Heart left ventricle (tissue), 16 donors: ENCODE data around the gene CCDC170. TPM values are rescaled to one million over a fixed set of nuclear protein-coding genes. Genes with fewer than 3 reads are reported as not detected.
"Not testable (repeated sequence)": the region's sequence is repeated elsewhere in the genome, so short reads cannot be mapped to it uniquely, and the experiment has no call there.

Experiments used
- ATAC-seq, 4 donors: fragments of 200-7000 bp; cut with Tn5 transposase; one replicate each; pipeline ENCODE4 v1.9.1; 2020 to 2022; ENCODE audit warnings: moderate library complexity in 4 of 4, mild to moderate bottlenecking in 3 of 4, moderate number of reproducible peaks in 1 of 4
- DNase-seq, 5 donors: peaks; one replicate each; pipeline ENCODE4 v3.0.0-alpha.2; 2020
- H3K27ac ChIP-seq, 12 donors: fragments of 200-600 bp; sonication (generic) in 4 of 12; one replicate each; pipeline versions ENCODE4 v1.5.0 to v1.8.0; 2016 to 2022; ENCODE audit warnings: mild to moderate bottlenecking in 2 of 12
- H3K27me3 ChIP-seq, 9 donors: fragments of 200-600 bp; sonication (generic) in 2 of 9; one replicate each; pipeline versions ENCODE4 v1.5.1 to v1.8.0; 2016 to 2022; ENCODE audit warnings: mild to moderate bottlenecking in 3 of 9
- H3K36me3 ChIP-seq, 9 donors: fragments of 200-600 bp; sonication (generic) in 2 of 9; one replicate each; pipeline versions ENCODE4 v1.5.0 to v1.8.0; 2018 to 2022; ENCODE audit warnings: mild to moderate bottlenecking in 2 of 9
- H3K4me1 ChIP-seq, 12 donors: fragments of 200-600 bp; sonication (generic) in 4 of 12; one replicate each; pipeline versions ENCODE4 v1.5.0 to v1.8.0; 2016 to 2022; ENCODE audit warnings: mild to moderate bottlenecking in 3 of 12
- H3K4me3 ChIP-seq, 12 donors: fragments of 200-600 bp; sonication (generic) in 4 of 12; one replicate each; pipeline versions ENCODE4 v1.5.0 to v1.8.0; 2017 to 2022; ENCODE audit warnings: mild to moderate bottlenecking in 9 of 12, moderate library complexity in 4 of 12
- H3K9me3 ChIP-seq, 12 donors: fragments of 200-600 bp; sonication (generic) in 4 of 12; one replicate each; pipeline versions ENCODE4 v1.5.0 to v1.8.0; 2016 to 2022; ENCODE audit warnings: mild to moderate bottlenecking in 1 of 12
- POLR2A ChIP-seq, 2 donors: fragments of 450-650 bp; IDR thresholded peaks; one replicate each; pipeline ENCODE4 v1.6.1; 2017; ENCODE audit warnings: antibody characterized with exemption in 2 of 2, mild to moderate bottlenecking in 2 of 2, moderate library complexity in 2 of 2
- WGBS, 4 donors: extraction: QIAGEN DNeasy Blood & Tissue Kit in 2 of 4; methylation state at CpG; one replicate each; pipeline versions ENCODE4 v1.1.5 to v1.1.7; 2013 to 2018; 5-methylcytosine and 5-hydroxymethylcytosine counted together
- intact Hi-C, 10 donors: fragments of 100-400 bp; cut with DNase I; formaldehyde crosslinking; loops; one replicate each; pipeline versions ENCODE4 v1.11.1 to v1.14.2; 2022
- polyA plus RNA-seq, 2 donors: library from polyadenylated mRNA; stranded (reverse); fragments of 200-250 nt; gene quantifications; one replicate each; pipeline ENCODE4 v1.2.3, GENCODE V29; 2013
- total RNA-seq, 9 donors: library from RNA; depleted of rRNA in 2 of 9; stranded (reverse); fragments of >200 nt in 2 of 9; fragmentation: NEBNext Ultra II Directional in 3 of 9; extraction: Animal tissue kit (Norgen Biotek cat#: 25700) in 3 of 9; gene quantifications; one replicate each; pipeline versions ENCODE4 v1.1.0 to v1.2.4, GENCODE V29; 2016 to 2023
- TF ChIP-seq, protein P1 (sequence below), 12 donors: fragments of 200-600 bp; sonication (generic) in 4 of 12; IDR thresholded peaks; one replicate each; pipeline versions ENCODE4 v1.5.0 to v1.8.0; 2018 to 2022; ENCODE audit warnings: antibody characterized with exemption in 12 of 12, mild to moderate bottlenecking in 5 of 12
- donor health status: ischemic (EF 13 %, LVEDD 7.1; RV severe dilation, severe dysfunction).
- donor health status: healthy with polysubstance abuse.
- donor health status: DM: no; HTN: yes; CAD: no.
- donor health status: DM: no; HTN: no; CAD: no.
- donor health status: ischemic (EF 25% LVEDD 6.9; RV normal size, moderate dysfunction).
- donor health status: ischemic (EF 25% LVEDD 5.7; RV mildly dilated, moderate dysfunction).
- donor health status: healthy.
- donor health status: DM: yes; HTN: yes; CAD: no.
- donor health status: ischemic (EF 35%, LVEDD 5.7; RV mildly dilated, moderate dysfunction).
- donor health status: nonischemic (EF 11% LVEDD 7.7; RV severe dilation, severe dysfunction).
- donor health status: DM: yes; HTN: yes; CAD: no.
- donor health status: PGD.
- donor health status: ischemic (EF 29% LVEDD 5.4; RV normal size, mild dysfunction).
- donor health status: nonischemic (EF 23%, LVEDD 6.1; RV moderate dilation, normal function).

Gene CCDC170
- total and polyA plus RNA-seq, 11 donors, result 0.07 to 4.4 (median 0.31) TPM

DNA sequence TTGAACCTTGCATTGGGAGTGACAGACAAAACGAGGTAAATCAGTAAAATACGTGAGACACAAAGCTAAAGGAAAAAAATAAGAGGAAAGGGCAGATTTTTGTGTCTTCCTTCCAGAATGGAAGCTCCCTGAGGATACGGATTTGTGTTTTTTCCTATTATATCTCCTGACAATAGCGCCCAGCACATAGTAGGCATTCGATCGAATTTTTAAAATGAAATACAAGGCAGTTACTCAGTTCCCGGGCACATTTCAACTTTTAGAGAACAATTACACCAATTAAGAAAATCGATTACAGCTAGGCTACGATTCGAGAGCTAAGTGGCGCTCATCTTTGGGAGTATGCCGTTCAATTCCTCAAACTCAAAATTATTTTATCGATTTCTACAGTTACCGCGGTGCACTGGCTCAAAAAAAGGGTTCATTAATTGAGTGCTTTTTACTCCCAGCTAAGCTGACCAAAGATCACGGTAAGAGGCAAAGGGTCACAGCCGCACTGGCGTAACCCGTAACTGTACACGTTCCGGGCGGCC, 42.3 kb upstream of the CCDC170 start:
- Histone ChIP-seq H3K9me3 (no peaks in the 10 kb centered on the region), H3K4me3 (peak overlapping the region; percentile 51 to 94 (median 82)), H3K27me3 (no peaks in the 10 kb centered on the region), H3K36me3 (peaks cover 0 to 8% (median 3%) of the 10 kb centered on the region in 9 donors), H3K27ac (peak overlapping the region; percentile 8 to 98 (median 88)), H3K4me1 (peaks cover under 1 to 32% (median 22%) of the 10 kb centered on the region in 12 donors)
- ATAC-seq (no peak), DNase-seq (no peak)
- 1 to 3% (median 1%) methylated on average over 22 of the region's 22 CpGs for WGBS, 4 donors
- TF ChIP-seq POLR2A (IDR thresholded peaks at IDR 0.05), result no peak
- TF ChIP-seq, protein P1, sequence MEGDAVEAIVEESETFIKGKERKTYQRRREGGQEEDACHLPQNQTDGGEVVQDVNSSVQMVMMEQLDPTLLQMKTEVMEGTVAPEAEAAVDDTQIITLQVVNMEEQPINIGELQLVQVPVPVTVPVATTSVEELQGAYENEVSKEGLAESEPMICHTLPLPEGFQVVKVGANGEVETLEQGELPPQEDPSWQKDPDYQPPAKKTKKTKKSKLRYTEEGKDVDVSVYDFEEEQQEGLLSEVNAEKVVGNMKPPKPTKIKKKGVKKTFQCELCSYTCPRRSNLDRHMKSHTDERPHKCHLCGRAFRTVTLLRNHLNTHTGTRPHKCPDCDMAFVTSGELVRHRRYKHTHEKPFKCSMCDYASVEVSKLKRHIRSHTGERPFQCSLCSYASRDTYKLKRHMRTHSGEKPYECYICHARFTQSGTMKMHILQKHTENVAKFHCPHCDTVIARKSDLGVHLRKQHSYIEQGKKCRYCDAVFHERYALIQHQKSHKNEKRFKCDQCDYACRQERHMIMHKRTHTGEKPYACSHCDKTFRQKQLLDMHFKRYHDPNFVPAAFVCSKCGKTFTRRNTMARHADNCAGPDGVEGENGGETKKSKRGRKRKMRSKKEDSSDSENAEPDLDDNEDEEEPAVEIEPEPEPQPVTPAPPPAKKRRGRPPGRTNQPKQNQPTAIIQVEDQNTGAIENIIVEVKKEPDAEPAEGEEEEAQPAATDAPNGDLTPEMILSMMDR (IDR thresholded peaks at IDR 0.05), result no peak
- intact Hi-C loops, result loop anchor here in 4 of 10 donors (5.0 to 10.0 kb wide), 2 partner anchors 57 to 59 kb away; partner anchors contain the start of gene ZBTB2 (in 4 of the 4)

- H3K4me1 ChIP-seq, result peaks cover 0 to 28% (median 22%) of the 10 kb centered on the region in 12 donors
- WGBS, 4 donors, result 0 to 1% (median 0%) methylated on average over 45 to 74 of the region's 74 CpGs
- H3K36me3 ChIP-seq, result peaks cover 0 to 14% (median 3%) of the 10 kb centered on the region in 9 donors
- intact Hi-C loops, result loop anchor here in 6 of 10 donors (1.0 to 10.0 kb wide), 3 partner anchors 57 to 62 kb away; partner anchors contain the start of gene ZBTB2 (in 4 of the 6)
- no peaks in the 10 kb centered on the region for H3K9me3 ChIP-seq
- TF ChIP-seq, protein P1 (IDR thresholded peaks at IDR 0.05), result no peak
- peak in 1 of 2 donors; percentile 65 for TF ChIP-seq POLR2A (IDR thresholded peaks at IDR 0.05)
- H3K27ac ChIP-seq, result peak within 1 kb of the TSS; percentile 85 to 98 (median 94)
- ATAC-seq, result peak; percentile 99
- no peaks in the 10 kb centered on the region for H3K27me3 ChIP-seq
- H3K4me3 ChIP-seq, result peak within 1 kb of the TSS; percentile 67 to 94 (median 86)
- peak; percentile 100 for DNase-seq
Observed at GRCh38 chr6:151451950-151452749, 41.7 kb upstream of the CCDC170 start, which contains the start of gene RMND1. Gene RMND1 (minus strand): TSS chr6:151452126. CDS start chr6:151445811, 6,315 bp downstream.

DNA sequence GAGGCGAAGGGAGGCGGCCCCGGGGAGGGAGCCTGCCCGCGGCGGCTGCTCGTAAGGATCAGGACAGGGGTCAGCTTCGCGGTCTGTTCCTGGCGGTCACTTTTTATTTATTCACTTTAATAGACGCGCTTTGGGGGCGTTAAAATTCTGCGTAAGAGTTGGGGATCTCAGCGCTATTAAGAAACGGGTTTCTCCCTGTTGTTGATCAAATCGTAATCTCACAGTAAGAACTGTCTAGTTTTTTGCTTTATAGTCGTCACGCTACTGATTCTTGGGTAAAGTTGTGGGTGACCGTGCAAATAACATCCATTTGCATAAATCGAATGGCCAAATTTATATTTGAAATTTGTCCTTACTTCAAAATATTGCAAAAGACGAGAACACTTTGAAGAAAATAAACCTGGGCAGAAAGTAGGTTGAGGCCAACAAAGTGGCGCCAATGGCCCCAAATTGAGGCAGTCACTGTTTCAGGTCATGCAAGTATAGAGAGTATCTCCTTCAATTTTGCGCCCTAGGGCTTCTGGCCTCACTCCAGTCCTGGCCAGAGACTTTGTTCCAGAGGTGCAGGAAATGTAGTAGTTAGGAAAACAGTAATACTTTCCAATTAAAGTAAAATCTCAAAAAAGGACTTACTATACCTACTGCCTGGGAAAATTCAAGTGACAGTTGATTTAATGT, 40.9 kb upstream of the CCDC170 start:
- H3K27ac ChIP-seq, result peak overlapping the region; percentile 85 to 98 (median 94)
- intact Hi-C loops, result loop anchor here in 6 of 10 donors (1.0 to 10.0 kb wide), 3 partner anchors 58 to 63 kb away; partner anchors contain the start of gene ZBTB2 (in 4 of the 6)
- H3K36me3 ChIP-seq, result peaks cover 0 to 21% (median 3%) of the 10 kb centered on the region in 9 donors
- 0 to 1% (median 1%) methylated on average over 21 to 24 of the region's 24 CpGs for WGBS, 4 donors
- no peaks in the 10 kb centered on the region for H3K9me3 ChIP-seq
- ATAC-seq, result peak in 1 of 4 donors; percentile 36
- peaks cover 0 to 28% (median 22%) of the 10 kb centered on the region in 12 donors for H3K4me1 ChIP-seq
- H3K27me3 ChIP-seq, result no peaks in the 10 kb centered on the region
- H3K4me3 ChIP-seq, result peak overlapping the region; percentile 67 to 94 (median 86)
- DNase-seq, result peak in 4 of 5 donors; percentile 34 to 43 (median 42)
- no peak for TF ChIP-seq POLR2A (IDR thresholded peaks at IDR 0.05)
- TF ChIP-seq, protein P1 (IDR thresholded peaks at IDR 0.05), result no peak

GRCh38 chr6:151455751-151456398, 37.9 kb upstream of the CCDC170 start:
- H3K36me3 ChIP-seq, result peaks cover 0 to 51% (median 28%) of the 10 kb centered on the region in 9 donors
- intact Hi-C loops, result loop anchor here in 1 of 10 donors (10.0 kb wide), 1 partner anchor 61 kb away; the partner anchor contains the start of gene ZBTB2
- WGBS, 4 donors, result 71 to 92% (median 81%) methylated on average over 6 to 8 of the region's 10 CpGs

More at GRCh38 chr6:151455751-151456398, 37.9 kb upstream of the CCDC170 start:
- not testable (repeated sequence) for H3K4me3 ChIP-seq, DNase-seq, H3K27ac ChIP-seq, H3K27me3 ChIP-seq, H3K9me3 ChIP-seq, ATAC-seq
- H3K4me1 ChIP-seq, result peaks cover 0 to 27% (median 22%) of the 10 kb centered on the region in 12 donors
